ENCODE results near the gene LAMA4.

LAMA4 gene

DNA sequence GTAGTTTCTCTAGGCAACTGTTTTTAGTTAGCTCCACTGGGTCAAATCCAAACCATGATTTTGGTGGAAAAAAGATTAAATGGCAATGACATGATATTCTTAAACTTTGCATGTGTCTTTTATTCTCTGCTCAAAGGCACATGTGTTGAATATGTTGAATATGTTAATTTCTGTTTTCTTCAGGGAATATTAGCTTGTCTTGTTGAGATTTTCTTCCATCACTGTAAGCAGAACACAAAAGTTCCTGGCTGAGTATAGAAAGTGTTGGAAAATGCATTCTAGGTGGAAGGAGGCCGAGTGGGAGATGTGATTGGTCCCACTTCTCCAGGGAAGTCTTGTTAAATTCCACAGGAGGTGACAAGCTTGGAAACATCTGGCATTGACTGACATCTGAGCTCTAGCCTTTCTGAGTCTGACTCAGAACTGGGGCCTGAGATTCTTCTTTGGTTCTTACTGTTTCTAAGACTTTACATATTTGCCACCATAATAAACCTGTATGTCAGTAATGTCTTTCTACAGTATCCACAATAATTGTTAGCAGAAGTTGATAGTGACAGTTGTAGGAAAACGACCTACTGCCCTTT is 81.1 kb downstream of the LAMA4 start:
- Histone ChIP-seq H3K36me3 (peaks cover 73 to 85% (median 82%) of the 10 kb centered on the region in 3 donors), H3K4me1 (no peaks in the 10 kb centered on the region), H3K27me3 (no peaks in the 10 kb centered on the region), H3K9me3 (no peaks in the 10 kb centered on the region), H3K4me3 (no peak overlapping the region), H3K27ac (no peak overlapping the region)
- no peak for DNase-seq
- intact Hi-C loops (cut with DNase I; ENCODE audit: low total_unique reads): no loop called here
- TF ChIP-seq, protein P1, sequence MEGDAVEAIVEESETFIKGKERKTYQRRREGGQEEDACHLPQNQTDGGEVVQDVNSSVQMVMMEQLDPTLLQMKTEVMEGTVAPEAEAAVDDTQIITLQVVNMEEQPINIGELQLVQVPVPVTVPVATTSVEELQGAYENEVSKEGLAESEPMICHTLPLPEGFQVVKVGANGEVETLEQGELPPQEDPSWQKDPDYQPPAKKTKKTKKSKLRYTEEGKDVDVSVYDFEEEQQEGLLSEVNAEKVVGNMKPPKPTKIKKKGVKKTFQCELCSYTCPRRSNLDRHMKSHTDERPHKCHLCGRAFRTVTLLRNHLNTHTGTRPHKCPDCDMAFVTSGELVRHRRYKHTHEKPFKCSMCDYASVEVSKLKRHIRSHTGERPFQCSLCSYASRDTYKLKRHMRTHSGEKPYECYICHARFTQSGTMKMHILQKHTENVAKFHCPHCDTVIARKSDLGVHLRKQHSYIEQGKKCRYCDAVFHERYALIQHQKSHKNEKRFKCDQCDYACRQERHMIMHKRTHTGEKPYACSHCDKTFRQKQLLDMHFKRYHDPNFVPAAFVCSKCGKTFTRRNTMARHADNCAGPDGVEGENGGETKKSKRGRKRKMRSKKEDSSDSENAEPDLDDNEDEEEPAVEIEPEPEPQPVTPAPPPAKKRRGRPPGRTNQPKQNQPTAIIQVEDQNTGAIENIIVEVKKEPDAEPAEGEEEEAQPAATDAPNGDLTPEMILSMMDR (IDR thresholded peaks at IDR 0.05): no peak

DNA sequence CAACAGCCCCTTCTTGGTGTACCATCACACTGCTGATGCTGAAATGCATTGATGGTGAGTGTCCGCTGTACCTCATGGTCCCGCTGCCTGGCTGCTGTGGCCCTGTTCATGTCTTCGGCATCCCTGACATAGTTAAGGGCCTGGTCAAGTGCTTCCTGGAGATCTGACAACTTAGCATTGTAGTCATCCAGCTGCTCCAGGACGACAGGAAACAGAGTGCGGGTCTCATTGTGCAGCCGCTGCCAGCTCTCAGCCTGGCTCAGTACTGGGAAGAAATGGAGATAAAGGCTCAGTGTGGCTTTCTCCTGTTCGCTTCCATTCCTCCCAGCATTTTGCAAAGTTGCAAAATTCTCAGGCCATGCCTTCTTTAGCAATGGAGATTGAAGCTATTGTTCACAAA is 81.8 kb downstream of the LAMA4 start:
- H3K27ac ChIP-seq: no peak overlapping the region
- TF ChIP-seq, protein P1 (IDR thresholded peaks at IDR 0.05): no peak
- no peaks in the 10 kb centered on the region for H3K27me3 ChIP-seq
- intact Hi-C loops (cut with DNase I; ENCODE audit: low total_unique reads): no loop called here
- no peaks in the 10 kb centered on the region for H3K9me3 ChIP-seq
- H3K36me3 ChIP-seq: peaks cover 77 to 90% (median 83%) of the 10 kb centered on the region in 3 donors
- no peaks in the 10 kb centered on the region for H3K4me1 ChIP-seq
- DNase-seq: no peak
- H3K4me3 ChIP-seq: no peak overlapping the region

DNA sequence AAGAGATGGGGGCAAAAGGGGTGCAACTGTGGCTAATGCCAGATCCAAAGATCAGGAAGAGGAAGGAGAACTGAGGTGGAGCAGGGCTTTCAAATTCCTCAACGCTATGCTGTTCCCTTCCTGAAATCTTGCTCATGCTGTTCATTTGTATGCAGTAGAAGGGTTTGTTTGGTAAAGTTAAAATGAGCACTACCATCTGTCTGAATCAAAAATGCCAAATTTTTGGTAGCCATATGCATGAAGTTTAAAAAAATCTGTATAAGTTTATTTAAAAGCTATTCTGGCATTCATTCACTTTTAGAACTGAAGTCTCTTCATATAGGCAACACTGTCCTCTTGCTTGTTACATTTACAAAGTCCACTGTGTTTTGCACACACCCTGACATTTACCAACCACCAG is 84.8 kb downstream of the LAMA4 start:
- peaks cover 75 to 94% (median 90%) of the 10 kb centered on the region in 3 donors for H3K36me3 ChIP-seq
- no peaks in the 10 kb centered on the region for H3K4me1 ChIP-seq
- H3K27ac ChIP-seq: no peak overlapping the region
- no peaks in the 10 kb centered on the region for H3K9me3 ChIP-seq
- intact Hi-C loops (cut with DNase I; ENCODE audit: low total_unique reads): no loop called here
- TF ChIP-seq, protein P1 (IDR thresholded peaks at IDR 0.05): no peak
- H3K27me3 ChIP-seq: no peaks in the 10 kb centered on the region
- H3K4me3 ChIP-seq: no peak overlapping the region
- no peak for DNase-seq

DNA sequence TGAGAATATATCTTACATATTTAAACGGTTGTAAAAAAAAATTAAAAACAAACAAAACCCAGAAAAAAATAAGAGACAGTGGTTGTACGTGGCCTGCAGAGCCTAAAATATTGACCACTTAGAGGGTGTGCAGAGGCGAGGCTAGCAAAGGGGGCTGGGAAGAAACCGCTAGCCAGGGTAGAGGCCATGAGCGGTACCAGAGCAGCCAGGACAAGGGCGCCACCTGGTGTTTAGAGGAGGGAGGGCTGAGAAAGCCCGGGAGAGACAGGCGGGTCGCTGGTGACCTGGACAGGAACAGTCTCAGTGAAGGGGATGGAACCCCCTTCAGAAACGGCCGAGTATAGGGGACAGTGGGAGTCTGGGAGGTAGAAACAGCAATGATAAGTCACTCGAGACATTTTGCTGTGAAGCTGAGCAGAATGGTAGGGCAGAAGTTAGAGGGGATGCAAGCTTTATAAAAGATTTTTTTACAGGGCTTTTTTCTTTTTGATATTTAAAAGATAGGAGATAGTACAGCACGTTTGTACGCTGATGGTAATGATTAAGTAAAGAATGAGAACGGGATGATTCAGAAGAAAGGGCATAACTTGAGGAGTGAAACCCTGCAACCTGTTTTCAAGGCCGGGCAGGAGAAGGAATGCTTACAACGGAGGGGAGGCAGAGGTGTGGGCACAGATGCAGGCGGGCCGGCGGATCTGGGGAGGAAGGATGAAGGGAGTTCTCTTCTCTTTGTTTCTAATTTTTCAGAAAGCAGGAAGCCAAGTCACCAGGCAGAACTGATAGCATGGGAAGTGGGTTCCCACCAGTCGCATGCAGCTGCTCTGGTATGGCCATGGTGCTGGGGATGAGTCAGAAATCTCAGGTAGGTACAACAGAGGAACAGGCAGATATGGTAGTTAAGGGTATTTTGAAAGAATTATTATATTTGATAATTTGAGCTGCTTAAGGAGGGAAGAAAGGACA is 90.8 kb downstream of the LAMA4 start:
- peak in 1 of 2 donors; percentile 48 for DNase-seq
- intact Hi-C loops (cut with DNase I; ENCODE audit: low total_unique reads): no loop called here
- Histone ChIP-seq H3K9me3 (no peaks in the 10 kb centered on the region), H3K36me3 (peaks cover 52 to 90% (median 89%) of the 10 kb centered on the region in 3 donors), H3K27ac (no peak overlapping the region), H3K4me1 (no peaks in the 10 kb centered on the region), H3K27me3 (no peaks in the 10 kb centered on the region), H3K4me3 (no peak overlapping the region)
- TF ChIP-seq, protein P1 (IDR thresholded peaks at IDR 0.05): peak; percentile 44 to 52

DNA sequence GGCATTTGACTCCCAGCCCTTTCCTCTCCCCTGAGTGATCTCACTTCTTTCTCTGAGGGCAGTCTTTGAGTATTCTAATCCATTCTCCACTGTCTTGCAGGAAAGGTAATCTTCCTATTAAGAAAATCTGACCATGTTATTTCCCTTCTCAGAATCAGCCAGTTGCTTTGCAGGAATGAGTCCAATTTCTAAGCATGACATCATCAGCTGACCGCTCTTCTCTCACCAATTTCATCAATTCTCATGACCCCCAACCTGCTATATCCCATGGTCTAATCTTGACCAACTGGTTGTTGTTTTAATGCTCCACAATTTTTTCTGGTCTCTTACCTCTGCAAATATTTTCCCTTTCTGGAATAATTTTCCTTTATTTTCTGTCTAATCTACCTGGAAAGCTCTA is 93.6 kb downstream of the LAMA4 start:
- no peak overlapping the region for H3K27ac ChIP-seq
- H3K9me3 ChIP-seq: no peaks in the 10 kb centered on the region
- H3K4me3 ChIP-seq: no peak overlapping the region
- H3K4me1 ChIP-seq: peaks cover 0 to under 1% (median 0%) of the 10 kb centered on the region in 4 donors
- intact Hi-C loops (cut with DNase I; ENCODE audit: low total_unique reads): no loop called here
- no peak for DNase-seq
- H3K27me3 ChIP-seq: no peaks in the 10 kb centered on the region
- TF ChIP-seq, protein P1 (IDR thresholded peaks at IDR 0.05): no peak
- H3K36me3 ChIP-seq: peaks cover 43 to 77% (median 74%) of the 10 kb centered on the region in 3 donors
